Measurements from ENCODE around the gene NRIP2.

NRIP2 gene

DNA sequence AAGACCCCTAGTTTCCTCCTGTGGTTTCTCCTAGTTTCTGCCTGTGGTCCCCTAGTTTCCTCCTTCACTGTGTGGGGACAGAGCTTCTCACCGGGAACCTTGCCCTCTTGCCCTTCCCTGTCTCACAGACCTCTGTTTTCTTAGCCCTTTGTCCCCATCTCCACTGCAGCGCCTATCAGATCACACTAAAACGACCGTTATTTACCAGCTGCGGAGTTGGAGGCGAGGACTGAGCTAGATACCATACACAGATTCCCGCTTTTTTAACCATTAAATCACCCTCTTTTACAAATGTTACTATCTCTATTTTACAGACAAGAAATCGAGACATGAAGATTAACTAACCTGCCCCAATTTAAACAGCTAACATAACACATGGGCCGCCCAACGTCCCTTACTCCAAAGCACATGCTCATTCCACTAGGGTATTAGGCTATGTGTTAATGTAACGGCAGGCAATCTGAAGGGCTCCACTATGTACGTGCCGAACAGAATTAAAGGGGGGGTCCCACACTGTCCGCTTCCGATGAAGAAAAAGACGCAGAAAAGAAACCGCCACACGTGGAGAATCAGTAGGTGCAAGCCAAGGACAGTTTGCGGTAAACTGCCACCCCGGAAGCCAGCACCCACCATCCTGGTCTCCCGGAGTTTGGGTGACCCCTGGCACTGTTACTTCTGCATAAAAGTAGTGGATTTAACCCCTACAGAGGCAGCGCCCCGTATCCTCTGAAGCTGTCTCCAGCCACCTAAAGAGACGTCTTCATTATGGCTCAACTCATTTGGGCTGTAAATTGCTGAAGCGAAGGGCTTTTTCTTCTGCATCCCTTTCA is 41.9 kb downstream of the NRIP2 start:
- no peaks in the 10 kb centered on the region for H3K9me3 ChIP-seq
- H3K4me3 ChIP-seq: no peak overlapping the region
- peaks cover 8% of the 10 kb centered on the region for H3K4me1 ChIP-seq
- in situ Hi-C loops (cut with MboI; ENCODE audit: low sequenced_read_pairs): no loop called here
- H3K27me3 ChIP-seq (ENCODE audit: low read depth): 0 out of 2 replicates have a peak, but pooled peaks cover 8% of the 10 kb centered on the region
- peaks cover 20% of the 10 kb centered on the region for H3K36me3 ChIP-seq (replicated peaks)
- no peak for DNase-seq (ENCODE audit: low spot score in 2 of 2)

- in situ Hi-C loops (cut with MboI; ENCODE audit: low sequenced_read_pairs): no loop called here
- Histone ChIP-seq H3K4me1 (peaks cover under 1% of the 10 kb centered on the region), H3K9me3 (no peaks in the 10 kb centered on the region), H3K36me3 (replicated peaks) (peaks cover 2% of the 10 kb centered on the region), H3K27me3 (ENCODE audit: low read depth) (peaks cover 12% of the 10 kb centered on the region; the same call in 1 of the 2 replicates), H3K4me3 (no peak overlapping the region)
- DNase-seq (ENCODE audit: low spot score in 2 of 2): no peak
Observed at GRCh38 chr12:2791089-2791488, 43.7 kb downstream of the NRIP2 start.

GRCh38 chr12:2785017-2785416 is 49.8 kb downstream of the NRIP2 start:
- in situ Hi-C loops (cut with MboI; ENCODE audit: low sequenced_read_pairs): loop anchor here (10.0 kb wide), 1 partner anchor 100 kb away; no protein-coding TSS in a partner anchor

DNA sequence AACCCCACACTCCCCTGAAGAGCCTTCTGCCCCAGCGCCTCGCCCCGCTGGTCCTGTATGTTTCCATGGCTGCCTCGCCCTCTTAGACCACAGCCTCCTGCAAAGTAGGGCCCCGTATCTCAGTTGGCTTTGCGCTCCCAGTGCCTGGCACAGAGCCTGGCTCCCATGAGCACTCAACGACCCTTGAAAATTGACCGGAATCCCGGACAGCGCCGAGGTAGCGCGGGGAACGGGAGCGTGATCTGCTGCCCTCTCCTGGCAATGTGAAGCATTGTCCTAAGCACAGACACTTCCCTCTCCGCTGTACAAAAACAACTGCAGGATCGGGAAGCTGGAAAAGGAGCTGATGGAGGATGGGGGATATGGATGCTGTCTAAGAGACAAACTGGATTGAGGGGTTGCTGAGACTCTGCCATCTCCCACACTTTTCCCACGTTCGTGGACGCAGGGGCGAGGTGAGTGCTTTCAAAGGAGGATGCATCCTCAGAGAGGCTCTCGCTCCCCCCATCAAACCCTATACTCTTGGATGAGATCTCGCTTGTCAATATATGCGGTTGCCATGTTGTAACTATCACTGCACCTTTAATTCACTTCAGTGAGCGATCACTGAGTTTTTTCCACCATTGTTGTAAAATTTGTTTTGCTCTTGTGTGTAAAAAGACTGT is 50.8 kb downstream of the NRIP2 start:
- peak; percentile 48 to 77 for DNase-seq (ENCODE audit: low spot score in 2 of 2)
- Histone ChIP-seq H3K4me1 (no peaks in the 10 kb centered on the region), H3K4me3 (no peak overlapping the region), H3K36me3 (replicated peaks) (no peaks in the 10 kb centered on the region), H3K27me3 (ENCODE audit: low read depth) (peaks cover 18% of the 10 kb centered on the region), H3K9me3 (no peaks in the 10 kb centered on the region)
- in situ Hi-C loops (cut with MboI; ENCODE audit: low sequenced_read_pairs): loop anchor here (10.0 kb wide), 1 partner anchor 99 kb away; no protein-coding TSS in a partner anchor

More at GRCh38 chr12:2785017-2785416, 49.8 kb downstream of the NRIP2 start:
- no peaks in the 10 kb centered on the region for H3K36me3 ChIP-seq (replicated peaks)
- no peaks in the 10 kb centered on the region for H3K9me3 ChIP-seq
- no peaks in the 10 kb centered on the region for H3K4me1 ChIP-seq
- DNase-seq (ENCODE audit: low spot score in 2 of 2): no peak
- H3K27me3 ChIP-seq (ENCODE audit: low read depth): peaks cover 21% of the 10 kb centered on the region
- no peak overlapping the region for H3K4me3 ChIP-seq

DNA sequence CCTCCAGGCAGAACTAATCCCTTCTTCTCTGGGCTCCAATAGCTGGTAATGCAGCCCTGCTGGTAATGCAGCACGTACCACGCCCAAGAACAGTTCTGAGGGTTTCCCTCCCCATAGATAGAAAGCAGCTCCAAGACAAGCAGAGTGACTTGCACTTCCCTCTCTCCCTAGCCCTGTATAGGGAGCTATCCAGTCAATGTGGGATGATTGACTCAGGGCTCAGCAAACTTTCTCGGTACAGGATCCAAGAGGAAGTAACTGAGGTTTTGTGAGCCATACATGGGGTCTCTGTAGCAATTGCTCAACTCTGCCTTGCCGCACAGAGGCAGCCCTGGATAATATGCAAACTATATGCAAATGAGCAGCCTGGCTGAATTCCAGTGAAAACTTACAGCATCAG is 55.6 kb downstream of the NRIP2 start:
- H3K27me3 ChIP-seq (ENCODE audit: low read depth): peaks cover 18% of the 10 kb centered on the region
- in situ Hi-C loops (cut with MboI; ENCODE audit: low sequenced_read_pairs): no loop called here
- no peak for DNase-seq (ENCODE audit: low spot score in 2 of 2)

GRCh38 chr12:2776129-2776806 is 58.6 kb downstream of the NRIP2 start:
- no peak for DNase-seq (ENCODE audit: low spot score in 2 of 2)
- no peaks in the 10 kb centered on the region for H3K9me3 ChIP-seq
- H3K4me1 ChIP-seq: no peaks in the 10 kb centered on the region
- no peak overlapping the region for H3K4me3 ChIP-seq
- H3K36me3 ChIP-seq (replicated peaks): no peaks in the 10 kb centered on the region
- in situ Hi-C loops (cut with MboI; ENCODE audit: low sequenced_read_pairs): no loop called here
- H3K27me3 ChIP-seq (ENCODE audit: low read depth): peaks cover 16% of the 10 kb centered on the region

More for the DNA sequence above, 55.6 kb downstream of the NRIP2 start:
- Histone ChIP-seq H3K9me3 (no peaks in the 10 kb centered on the region), H3K36me3 (replicated peaks) (no peaks in the 10 kb centered on the region), H3K4me3 (no peak overlapping the region), H3K4me1 (no peaks in the 10 kb centered on the region)

DNA sequence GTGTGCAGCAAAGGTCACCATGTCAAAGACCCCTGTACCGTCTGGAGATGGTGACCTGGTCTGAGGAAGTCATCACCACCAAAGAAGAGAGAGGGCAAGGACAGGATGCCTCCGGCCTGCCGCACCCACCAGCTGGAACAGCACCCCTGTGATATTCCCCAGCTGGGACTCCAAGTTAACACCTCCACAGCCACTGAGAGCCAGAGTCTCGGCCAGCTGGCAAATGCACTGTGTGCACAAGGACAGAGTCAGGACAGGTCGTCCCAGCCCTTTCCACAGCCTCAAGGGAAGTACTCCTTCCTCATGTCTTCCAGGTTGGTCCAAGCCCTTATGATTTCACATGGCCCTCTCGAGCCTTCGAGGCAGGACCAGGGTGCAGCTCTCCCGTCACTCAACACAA is 59.4 kb downstream of the NRIP2 start:
- Histone ChIP-seq H3K27me3 (ENCODE audit: low read depth) (peaks cover 16% of the 10 kb centered on the region), H3K4me3 (no peak overlapping the region), H3K9me3 (no peaks in the 10 kb centered on the region), H3K4me1 (no peaks in the 10 kb centered on the region), H3K36me3 (replicated peaks) (no peaks in the 10 kb centered on the region)
- in situ Hi-C loops (cut with MboI; ENCODE audit: low sequenced_read_pairs): no loop called here
- DNase-seq (ENCODE audit: low spot score in 2 of 2): no peak

Measured in HAP-1 (cell line).